K562 (cell line): ENCODE data around the gene PLAAT4. TPM values are rescaled to one million over a fixed set of nuclear protein-coding genes. Genes with fewer than 3 reads are reported as not detected.
A peak's percentile ranks its signal among the peaks of the same experiment; 100 is the strongest.

ENCODE experiments used
- CAMTA2 ChIP-seq: fragments of 250-450 bp; sonication (Bioruptor Pico); conservative IDR thresholded peaks from 2 replicates; pipeline ENCODE4 v1.5.1; 2022
- VEZF1 ChIP-seq: fragments of 200-800 bp; sonication (Bioruptor generic); IDR thresholded peaks from 2 replicates; pipeline ENCODE4 v1.6.1; 2017; ENCODE audit warnings: missing genetic modification characterization, missing compliant biosample characterization
- polyA plus RNA-seq, 8 experiments: library from polyadenylated mRNA; depleted of rRNA in 4 of 8; stranded (reverse) in 5 of 8; unstranded in 3 of 8; fragments of >200 nt; fragmentation: Nextera tagmentation in 2 of 8; fragmentation: Illumina TruSeq in 1 of 8; extraction: Ambion mirVana in 2 of 8; extraction: Trizol in 1 of 8; gene quantifications; 2 replicates each; pipeline versions ENCODE4 v1.2.1 to v1.2.3, GENCODE V29; 2011 to 2014; ENCODE audit warnings: inconsistent platforms in 1 of 8, missing spikeins in 1 of 8
- total RNA-seq, 7 experiments: library from RNA; depleted of rRNA in 6 of 7; stranded (reverse); fragments of >200 nt in 6 of 7; fragmentation: Illumina TruSeq in 2 of 7; extraction: Trizol in 2 of 7; gene quantifications; 2 replicates each; pipeline versions ENCODE4 v1.2.1 to v1.2.3, GENCODE V29; 2011 to 2021; ENCODE audit warnings: low replicate concordance in 1 of 7
- TF ChIP-seq, protein P1 (sequence below): fragments of 450-650 bp; formaldehyde crosslinking; IDR thresholded peaks from 2 replicates; pipeline ENCODE4 v1.4.0; 2022; ENCODE audit warnings: missing genetic modification characterization
- TF ChIP-seq, protein P2 (sequence below): fragments of 450-650 bp; conservative IDR thresholded peaks from 2 replicates; pipeline ENCODE4 v1.6.1; 2016; ENCODE audit warnings: missing genetic modification characterization, low read depth, mild to moderate bottlenecking, control low read depth, missing compliant biosample characterization

The PLAAT4 gene
- total and polyA plus RNA-seq, 9 of the 15 experiments (the other 6 are each of a cell fraction or from before 2014, with no cell fraction given) = 0.54 to 3.0 (median 1.3) TPM; not detected in 1

GRCh38 chr11:63572026-63572688, 35.5 kb downstream of the PLAAT4 start (continued):
- TF ChIP-seq VEZF1 (CRISPR knock-in tag) (no peak), CAMTA2 (CRISPR knock-in tag) (no peak)
- TF ChIP-seq, protein P1, sequence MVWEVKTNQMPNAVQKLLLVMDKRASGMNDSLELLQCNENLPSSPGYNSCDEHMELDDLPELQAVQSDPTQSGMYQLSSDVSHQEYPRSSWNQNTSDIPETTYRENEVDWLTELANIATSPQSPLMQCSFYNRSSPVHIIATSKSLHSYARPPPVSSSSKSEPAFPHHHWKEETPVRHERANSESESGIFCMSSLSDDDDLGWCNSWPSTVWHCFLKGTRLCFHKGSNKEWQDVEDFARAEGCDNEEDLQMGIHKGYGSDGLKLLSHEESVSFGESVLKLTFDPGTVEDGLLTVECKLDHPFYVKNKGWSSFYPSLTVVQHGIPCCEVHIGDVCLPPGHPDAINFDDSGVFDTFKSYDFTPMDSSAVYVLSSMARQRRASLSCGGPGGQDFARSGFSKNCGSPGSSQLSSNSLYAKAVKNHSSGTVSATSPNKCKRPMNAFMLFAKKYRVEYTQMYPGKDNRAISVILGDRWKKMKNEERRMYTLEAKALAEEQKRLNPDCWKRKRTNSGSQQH (CRISPR knock-in tag) = 0 out of 2 replicates have a peak, but pooled peaks have one; percentile 72
- TF ChIP-seq, protein P2, sequence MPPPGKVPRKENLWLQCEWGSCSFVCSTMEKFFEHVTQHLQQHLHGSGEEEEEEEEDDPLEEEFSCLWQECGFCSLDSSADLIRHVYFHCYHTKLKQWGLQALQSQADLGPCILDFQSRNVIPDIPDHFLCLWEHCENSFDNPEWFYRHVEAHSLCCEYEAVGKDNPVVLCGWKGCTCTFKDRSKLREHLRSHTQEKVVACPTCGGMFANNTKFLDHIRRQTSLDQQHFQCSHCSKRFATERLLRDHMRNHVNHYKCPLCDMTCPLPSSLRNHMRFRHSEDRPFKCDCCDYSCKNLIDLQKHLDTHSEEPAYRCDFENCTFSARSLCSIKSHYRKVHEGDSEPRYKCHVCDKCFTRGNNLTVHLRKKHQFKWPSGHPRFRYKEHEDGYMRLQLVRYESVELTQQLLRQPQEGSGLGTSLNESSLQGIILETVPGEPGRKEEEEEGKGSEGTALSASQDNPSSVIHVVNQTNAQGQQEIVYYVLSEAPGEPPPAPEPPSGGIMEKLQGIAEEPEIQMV (tag) = peak; percentile 45; the same call in 1 of the 2 replicates
